Endothelial cell of umbilical vein (primary cell): Measurements from ENCODE around the gene MAGEB1. TPM values are rescaled to one million over a fixed set of nuclear protein-coding genes. Genes with fewer than 3 reads are reported as not detected.

Experiments
- BruUV-seq: library from RNA; stranded (reverse); fragments of 400-500 nt; replicated peaks from 2 replicates; lab custom pipeline; 2021; lab: Mats Ljungman, UMichigan
- CTCF ChIA-PET: fragments of 300-600, 350-600 bp; sonication (Branson Sonifier 250); formaldehyde crosslinking; loops from one replicate; lab custom pipeline; 2021; ENCODE audit warnings: antibody characterized with exemption, inconsistent platforms; lab: Charles Lee
- POLR2A ChIA-PET: fragments of 300-600, 350-600 bp; sonication (Branson Sonifier 250); formaldehyde crosslinking; loops from one replicate; lab custom pipeline; 2021; ENCODE audit warnings: antibody characterized with exemption, inconsistent platforms; lab: Charles Lee
- DNase-seq: peaks from one replicate; pipeline ENCODE4 v3.0.0-alpha.2; 2011; ENCODE audit warnings: low read depth, low spot score
- FAIRE-seq: peaks from 2 replicates; lab custom pipeline; 2011; peaks lifted over from hg19 to GRCh38; lab: Jason Lieb, UNC
- H2AFZ ChIP-seq: 2 replicates; pipeline ENCODE4 v1.6.0; 2012; ENCODE audit warnings: low read depth, low read length, control low read depth, inconsistent platforms
- H3K27ac ChIP-seq: 2 replicates; pipeline ENCODE4 v1.5.1; 2011; ENCODE audit warnings: low read depth, mild to moderate bottlenecking, control low read depth, low read length, moderate library complexity; ENCODE audit not compliant: insufficient read depth
- H3K27me3 ChIP-seq, 2 experiments: 2 replicates each; pipeline versions ENCODE4 v1.6.0 to v1.6.1; 2011; ENCODE audit warnings: low read length in 2 of 2, mixed read lengths in 1 of 2; ENCODE audit not compliant: control insufficient read depth in 2 of 2, insufficient read depth in 2 of 2
- H3K36me3 ChIP-seq, 2 experiments: 2 replicates in 1 of 2; 3 replicates in 1 of 2; pipeline ENCODE4 v1.5.1; 2011; ENCODE audit warnings: low read length in 2 of 2, mild to moderate bottlenecking in 1 of 2, moderate library complexity in 1 of 2; ENCODE audit not compliant: control insufficient read depth in 2 of 2, insufficient read depth in 2 of 2; ENCODE audit errors: extremely low read depth in 1 of 2
- H3K4me1 ChIP-seq: 3 replicates; pipeline ENCODE4 v1.5.1; 2011; ENCODE audit warnings: mild to moderate bottlenecking, low read length; ENCODE audit not compliant: control insufficient read depth, insufficient read depth; ENCODE audit errors: extremely low read depth
- H3K4me2 ChIP-seq: 2 replicates; pipeline ENCODE4 v1.6.1; 2011; ENCODE audit warnings: low read length, control low read depth, mixed read lengths; ENCODE audit not compliant: insufficient read depth
- H3K4me3 ChIP-seq, 3 experiments: fragments of 200-600 bp in 1 of 3; sonication (generic), shearing (Covaris generic) in 1 of 3; replicated peaks in 1 of 3; 2 replicates each; pipeline ENCODE4 v1.5.1; 2011 to 2016; ENCODE audit warnings: control low read depth in 3 of 3, low read length in 3 of 3, mild to moderate bottlenecking in 2 of 3, inconsistent platforms in 1 of 3, low read depth in 1 of 3, moderate library complexity in 1 of 3; ENCODE audit not compliant: insufficient read depth in 1 of 3
- H3K79me2 ChIP-seq: 2 replicates; pipeline ENCODE4 v1.6.0; 2012; ENCODE audit warnings: low read length, inconsistent platforms; ENCODE audit not compliant: control insufficient read depth, insufficient read depth
- H3K9ac ChIP-seq: replicated peaks from 2 replicates; pipeline ENCODE3; 2011; ENCODE audit warnings: low read length, control low read depth; ENCODE audit not compliant: insufficient read depth; ENCODE audit errors: extremely low read depth
- H3K9me1 ChIP-seq: replicated peaks from 3 replicates; pipeline ENCODE4 v1.6.0; 2011; ENCODE audit warnings: mild to moderate bottlenecking, low read length; ENCODE audit not compliant: control insufficient read depth, insufficient read depth; ENCODE audit errors: extremely low read depth
- H3K9me3 ChIP-seq: replicated peaks from 2 replicates; pipeline ENCODE4 v1.5.1; 2012; ENCODE audit warnings: low read length, inconsistent platforms; ENCODE audit not compliant: control insufficient read depth, insufficient read depth
- H4K20me1 ChIP-seq: replicated peaks from 2 replicates; pipeline ENCODE3; 2011; ENCODE audit warnings: mild to moderate bottlenecking, low read length; ENCODE audit not compliant: control insufficient read depth, insufficient read depth; ENCODE audit errors: extremely low read depth
- EZH2 ChIP-seq: IDR thresholded peaks from 2 replicates; pipeline ENCODE4 v1.6.1; 2012; ENCODE audit warnings: borderline replicate concordance, low read depth, mild to moderate bottlenecking, moderate library complexity, low read length, inconsistent platforms; ENCODE audit not compliant: severe bottlenecking
- FOS ChIP-seq: IDR thresholded peaks from 2 replicates; pipeline ENCODE4 v1.6.1; 2011; ENCODE audit warnings: mild to moderate bottlenecking, low read length, moderate library complexity, borderline replicate concordance; ENCODE audit not compliant: insufficient read depth
- GATA2 ChIP-seq: IDR thresholded peaks from 2 replicates; pipeline ENCODE4 v1.7.0; 2011; ENCODE audit warnings: low read depth, mild to moderate bottlenecking, moderate library complexity, mixed read lengths, low read length; ENCODE audit not compliant: insufficient read length, insufficient read depth
- JUN ChIP-seq: IDR thresholded peaks from 2 replicates; pipeline ENCODE4 v1.6.1; 2011; ENCODE audit warnings: borderline replicate concordance, low read depth; ENCODE audit not compliant: insufficient read length, insufficient read depth
- MYC ChIP-seq: IDR thresholded peaks from one replicate; pipeline ENCODE4 v1.6.1; 2011; ENCODE audit warnings: mild to moderate bottlenecking, low read depth, low read length
- POLR2A ChIP-seq: IDR thresholded peaks from 2 replicates; pipeline ENCODE4 v1.6.1; 2012; ENCODE audit warnings: low read depth, mild to moderate bottlenecking, control low read depth, low read length
- POLR2AphosphoS5 ChIP-seq: IDR thresholded peaks from 2 replicates; pipeline ENCODE4 v1.6.1; 2012; ENCODE audit warnings: low read depth, mild to moderate bottlenecking, control low read depth, low read length, moderate library complexity; ENCODE audit not compliant: insufficient read depth
- dilution Hi-C: fragments of 300-500 bp; cut with MboI; formaldehyde crosslinking; loops from one replicate; pipeline ENCODE4 v1.15.0; 2019; ENCODE audit warnings: low sequenced_read_pairs; ENCODE audit not compliant: extremely low pct_ligation_motif_present
- intact Hi-C: fragments of 100-400 bp; cut with micrococcal nuclease; formaldehyde crosslinking; loops from one replicate; pipeline ENCODE4 v1.10.0; 2022
- polyA plus RNA-seq, 4 experiments: library from polyadenylated mRNA; depleted of rRNA in 3 of 4; stranded (reverse) in 3 of 4; unstranded in 1 of 4; fragments of >200 nt; gene quantifications; 2 replicates each; pipeline versions ENCODE4 v1.2.1 to v1.2.3, GENCODE V29; 2011 to 2012; ENCODE audit warnings: missing spikeins in 1 of 4
- total RNA-seq: library from RNA; stranded (reverse); gene quantifications from 2 replicates; pipeline ENCODE4 v1.2.3, GENCODE V29; 2021
- TF ChIP-seq, protein P1 (sequence below), 2 donors: IDR thresholded peaks; 1 replicate in 1 of 2; 2 replicates in 1 of 2; pipeline ENCODE4 v1.5.1; 2011; ENCODE audit warnings: low read length in 2 of 2, mild to moderate bottlenecking in 2 of 2, moderate library complexity in 2 of 2, control low read depth in 1 of 2, inconsistent platforms in 1 of 2, low read depth in 1 of 2; ENCODE audit not compliant: insufficient read depth in 1 of 2; ENCODE audit errors: extremely low read depth in 1 of 2
- TF ChIP-seq, protein P2 (sequence below): IDR thresholded peaks from 2 replicates; pipeline ENCODE4 v1.6.1; 2011; ENCODE audit not compliant: insufficient read depth, insufficient read length

The MAGEB1 gene
- total and polyA plus RNA-seq, 2 donors (not counting 3 experiments of a cell fraction or from before 2014, with no cell fraction given): not detected

DNA sequence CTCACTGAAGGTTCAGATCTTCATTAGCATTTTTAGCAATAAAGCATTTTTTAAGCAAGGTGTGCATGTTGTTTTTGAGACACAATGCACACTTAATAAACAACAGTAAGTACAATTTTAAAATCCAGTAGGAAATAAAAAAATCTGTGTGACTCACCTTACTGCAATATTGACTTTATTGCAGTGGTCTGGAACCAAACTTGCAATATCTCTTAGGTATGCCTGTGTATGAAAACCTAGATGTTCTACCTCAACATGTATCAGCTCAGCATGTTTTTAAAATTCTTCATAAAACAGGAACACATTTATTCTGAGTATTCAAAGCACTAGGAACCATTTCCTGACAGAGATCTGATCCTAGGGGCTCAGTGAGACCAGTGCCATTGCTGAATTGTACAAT lies 35.6 kb downstream of the MAGEB1 start:
- no peak for FAIRE-seq

More for the DNA sequence above, 35.6 kb downstream of the MAGEB1 start:
- intact Hi-C loops: no loop called here
- Histone ChIP-seq H3K79me2 (no peaks in the 10 kb centered on the region), H3K36me3 (no peaks in the 10 kb centered on the region), H3K4me1 (peaks cover 15% of the 10 kb centered on the region), H4K20me1 (no peaks in the 10 kb centered on the region), H3K4me2 (no peak overlapping the region), H3K9ac (no peak overlapping the region), H2AFZ (no peak overlapping the region), H3K9me3 (no peaks in the 10 kb centered on the region), H3K27me3 (no peaks in the 10 kb centered on the region), H3K9me1 (no peaks in the 10 kb centered on the region), H3K4me3 (no peak overlapping the region), H3K27ac (peak overlapping the region; percentile 97)
- POLR2A ChIA-PET: no interaction called here
- TF ChIP-seq JUN (no peak), POLR2AphosphoS5 (no peak), POLR2A (no peak), FOS (no peak), MYC (no peak), EZH2 (no peak), GATA2 (no peak)
- TF ChIP-seq, protein P1, sequence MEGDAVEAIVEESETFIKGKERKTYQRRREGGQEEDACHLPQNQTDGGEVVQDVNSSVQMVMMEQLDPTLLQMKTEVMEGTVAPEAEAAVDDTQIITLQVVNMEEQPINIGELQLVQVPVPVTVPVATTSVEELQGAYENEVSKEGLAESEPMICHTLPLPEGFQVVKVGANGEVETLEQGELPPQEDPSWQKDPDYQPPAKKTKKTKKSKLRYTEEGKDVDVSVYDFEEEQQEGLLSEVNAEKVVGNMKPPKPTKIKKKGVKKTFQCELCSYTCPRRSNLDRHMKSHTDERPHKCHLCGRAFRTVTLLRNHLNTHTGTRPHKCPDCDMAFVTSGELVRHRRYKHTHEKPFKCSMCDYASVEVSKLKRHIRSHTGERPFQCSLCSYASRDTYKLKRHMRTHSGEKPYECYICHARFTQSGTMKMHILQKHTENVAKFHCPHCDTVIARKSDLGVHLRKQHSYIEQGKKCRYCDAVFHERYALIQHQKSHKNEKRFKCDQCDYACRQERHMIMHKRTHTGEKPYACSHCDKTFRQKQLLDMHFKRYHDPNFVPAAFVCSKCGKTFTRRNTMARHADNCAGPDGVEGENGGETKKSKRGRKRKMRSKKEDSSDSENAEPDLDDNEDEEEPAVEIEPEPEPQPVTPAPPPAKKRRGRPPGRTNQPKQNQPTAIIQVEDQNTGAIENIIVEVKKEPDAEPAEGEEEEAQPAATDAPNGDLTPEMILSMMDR (IDR thresholded peaks at IDR 0.05; ENCODE audit: extremely low read depth in 1 of 2, insufficient read depth in 1 of 2, low read depth in 1 of 2, low read length in 2 of 2): no peak
- TF ChIP-seq, protein P2, sequence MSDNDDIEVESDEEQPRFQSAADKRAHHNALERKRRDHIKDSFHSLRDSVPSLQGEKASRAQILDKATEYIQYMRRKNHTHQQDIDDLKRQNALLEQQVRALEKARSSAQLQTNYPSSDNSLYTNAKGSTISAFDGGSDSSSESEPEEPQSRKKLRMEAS: no peak
- dilution Hi-C loops: no loop called here
- BruUV-seq: no TSS peak
- DNase-seq: peak; percentile 1
- CTCF ChIA-PET: no interaction called here
